Liver (tissue), 9 donors: ENCODE data around the gene APOBEC3H. TPM values are rescaled to one million over a fixed set of nuclear protein-coding genes. Genes with fewer than 3 reads are reported as not detected.

ENCODE experiments used
- DNase-seq: peaks from one replicate; pipeline ENCODE4 v3.0.0-alpha.2; 2017; ENCODE audit warnings: low spot score
- H3K27ac ChIP-seq, 2 donors: one replicate each; pipeline ENCODE4 v1.7.0; 2013; ENCODE audit warnings: inconsistent platforms in 2 of 2, low read length in 2 of 2, control low read depth in 1 of 2, low read depth in 1 of 2, mild to moderate bottlenecking in 1 of 2
- H3K27me3 ChIP-seq, 4 donors: one replicate each; pipeline versions ENCODE4 v1.6.1 to v1.7.0; 2013; ENCODE audit warnings: low read length in 3 of 4, inconsistent platforms in 1 of 4, mild to moderate bottlenecking in 1 of 4, moderate library complexity in 1 of 4; ENCODE audit not compliant: control insufficient read depth in 4 of 4, insufficient read depth in 4 of 4
- H3K36me3 ChIP-seq, 4 donors: one replicate each; pipeline versions ENCODE4 v1.6.1 to v1.7.0; 2013; ENCODE audit warnings: low read length in 3 of 4, mild to moderate bottlenecking in 3 of 4, low read depth in 1 of 4, moderate library complexity in 1 of 4; ENCODE audit not compliant: control insufficient read depth in 4 of 4, insufficient read depth in 3 of 4
- H3K4me1 ChIP-seq, 4 donors: one replicate each; pipeline versions ENCODE4 v1.6.1 to v1.7.0; 2013; ENCODE audit warnings: low read length in 3 of 4, mild to moderate bottlenecking in 3 of 4, moderate library complexity in 1 of 4; ENCODE audit not compliant: control insufficient read depth in 4 of 4, insufficient read depth in 4 of 4
- H3K4me3 ChIP-seq, 3 donors: one replicate each; pipeline versions ENCODE4 v1.6.1 to v1.7.0; 2013; ENCODE audit warnings: low read length in 3 of 3, control low read depth in 1 of 3, low read depth in 1 of 3, mild to moderate bottlenecking in 1 of 3
- H3K9ac ChIP-seq, 2 donors: one replicate each; pipeline ENCODE4 v1.7.0; 2013; ENCODE audit warnings: low read length in 2 of 2, mild to moderate bottlenecking in 2 of 2, moderate library complexity in 2 of 2, control low read depth in 1 of 2, low read depth in 1 of 2
- H3K9me3 ChIP-seq, 4 donors: one replicate each; pipeline versions ENCODE4 v1.6.1 to v1.7.0; 2013; ENCODE audit warnings: low read length in 3 of 4; ENCODE audit not compliant: control insufficient read depth in 4 of 4
- ATF3 ChIP-seq: IDR thresholded peaks from 2 replicates; pipeline ENCODE4 v1.6.1; 2016; ENCODE audit warnings: antibody characterized with exemption
- EGR1 ChIP-seq, 2 donors: IDR thresholded peaks; 2 replicates each; pipeline ENCODE4 v1.6.1; 2016 to 2018; ENCODE audit warnings: antibody characterized with exemption in 2 of 2, low read depth in 2 of 2
- FOXA1 ChIP-seq: IDR thresholded peaks from 2 replicates; pipeline ENCODE4 v1.6.1; 2016; ENCODE audit warnings: antibody characterized with exemption
- FOXA2 ChIP-seq: IDR thresholded peaks from 2 replicates; pipeline ENCODE4 v1.6.1; 2016; ENCODE audit warnings: antibody characterized with exemption
- GABPA ChIP-seq, 2 donors: IDR thresholded peaks in 1 of 2; conservative IDR thresholded peaks in 1 of 2; 2 replicates each; pipeline ENCODE4 v1.6.1; 2016; ENCODE audit warnings: antibody characterized with exemption in 2 of 2, mild to moderate bottlenecking in 1 of 2, moderate library complexity in 1 of 2
- HNF4A ChIP-seq, 2 donors: conservative IDR thresholded peaks; 2 replicates each; pipeline ENCODE4 v1.6.1; 2016; ENCODE audit warnings: antibody characterized with exemption in 2 of 2, mild to moderate bottlenecking in 2 of 2
- HNF4G ChIP-seq: IDR thresholded peaks from 2 replicates; pipeline ENCODE4 v1.6.1; 2016; ENCODE audit warnings: antibody characterized with exemption
- JUND ChIP-seq, 2 donors: IDR thresholded peaks; 2 replicates each; pipeline ENCODE4 v1.6.1; 2016; ENCODE audit warnings: antibody characterized with exemption in 2 of 2
- MAX ChIP-seq: IDR thresholded peaks from 2 replicates; pipeline ENCODE4 v1.6.1; 2016; ENCODE audit warnings: antibody characterized with exemption
- NR2F2 ChIP-seq: IDR thresholded peaks from 2 replicates; pipeline ENCODE4 v1.6.1; 2016; ENCODE audit warnings: antibody characterized with exemption
- RAD21 ChIP-seq, 2 donors: IDR thresholded peaks; 2 replicates each; pipeline ENCODE4 v1.6.1; 2016; ENCODE audit warnings: antibody characterized with exemption in 2 of 2, mild to moderate bottlenecking in 2 of 2
- RXRA ChIP-seq, 2 donors: IDR thresholded peaks; 2 replicates each; pipeline ENCODE4 v1.6.1; 2017 to 2018; ENCODE audit warnings: antibody characterized with exemption in 2 of 2, mild to moderate bottlenecking in 1 of 2
- SP1 ChIP-seq: IDR thresholded peaks from 2 replicates; pipeline ENCODE4 v1.6.1; 2018; ENCODE audit warnings: antibody characterized with exemption, mild to moderate bottlenecking
- TAF1 ChIP-seq: conservative IDR thresholded peaks from 2 replicates; pipeline ENCODE4 v1.6.1; 2016; ENCODE audit warnings: antibody characterized with exemption, mild to moderate bottlenecking
- YY1 ChIP-seq: IDR thresholded peaks from 2 replicates; pipeline ENCODE4 v1.6.1; 2016; ENCODE audit warnings: antibody characterized with exemption, mild to moderate bottlenecking
- WGBS: extraction: QIAGEN DNeasy Blood & Tissue Kit; methylation state at CpG from one replicate; pipeline ENCODE4 v1.1.7; 2013; 5-methylcytosine and 5-hydroxymethylcytosine counted together
- polyA plus RNA-seq, 2 donors: library from polyadenylated mRNA; stranded (reverse) in 1 of 2; unstranded in 1 of 2; fragments of 200-250 nt in 1 of 2; fragments of >200 nt in 1 of 2; fragmentation: Nextera tagmentation in 1 of 2; extraction: Ambion mirVana in 1 of 2; gene quantifications; one replicate each; pipeline versions ENCODE4 v1.2.1 to v1.2.3, GENCODE V29; 2013 to 2015
- total RNA-seq, 2 donors: library from RNA; depleted of rRNA; stranded (reverse); fragments of >200 nt; gene quantifications; one replicate each; pipeline ENCODE4 v1.2.3, GENCODE V29; 2014
- TF ChIP-seq, protein P1 (sequence below): IDR thresholded peaks from 2 replicates; pipeline ENCODE4 v1.6.1; 2016; ENCODE audit warnings: antibody characterized with exemption, mild to moderate bottlenecking
- TF ChIP-seq, protein P2 (sequence below): IDR thresholded peaks from 2 replicates; pipeline ENCODE4 v1.6.1; 2016; ENCODE audit warnings: antibody characterized with exemption
- TF ChIP-seq, protein P3 (sequence below): fragments of 150-350 bp; IDR thresholded peaks from 2 replicates; pipeline ENCODE4 v1.5.1; 2017; ENCODE audit warnings: improper control_type of control experiment, low read depth, low read length; ENCODE audit not compliant: missing input control
- donor health status: healthy.
- donor health status: healthy.
- donor health status: healthy.
- donor health status: healthy.
- donor health status: healthy.

APOBEC3H gene
- total and polyA plus RNA-seq, 4 donors: 0.25 TPM; not detected in 3

DNA sequence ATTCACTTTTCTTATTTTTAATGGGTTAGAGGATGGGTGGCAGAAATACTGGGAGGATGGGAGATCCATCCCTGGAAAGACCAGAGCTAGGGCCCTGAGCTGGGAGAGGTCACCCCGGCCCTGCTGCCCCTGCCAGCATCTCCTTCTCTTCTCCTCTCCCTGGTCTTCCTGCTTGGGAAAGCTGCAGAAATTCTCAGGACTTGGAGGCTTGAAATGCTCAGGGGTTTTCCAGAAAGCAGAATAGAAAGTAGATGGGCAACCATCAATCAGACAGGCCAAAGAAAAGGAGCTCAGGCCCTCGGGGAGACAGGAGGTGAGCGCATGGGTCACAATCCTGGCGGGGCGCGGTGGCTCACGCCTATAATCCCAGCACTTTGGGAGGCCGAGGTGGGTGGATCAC lies 1.5 kb downstream of the APOBEC3H start:
- H3K27ac ChIP-seq: no peak overlapping the region
- H3K9me3 ChIP-seq: no peaks in the 10 kb centered on the region
- WGBS: 81% methylated on average over 8 of the region's 8 CpGs
- H3K27me3 ChIP-seq: no peaks in the 10 kb centered on the region
- TF ChIP-seq RXRA (IDR thresholded peaks at IDR 0.05) (no peak), RAD21 (IDR thresholded peaks at IDR 0.05) (no peak), HNF4A (conservative IDR thresholded peaks at IDR 0.05) (no peak), JUND (IDR thresholded peaks at IDR 0.05) (no peak), FOXA1 (no peak), TAF1 (no peak), YY1 (no peak)
- TF ChIP-seq, protein P1, sequence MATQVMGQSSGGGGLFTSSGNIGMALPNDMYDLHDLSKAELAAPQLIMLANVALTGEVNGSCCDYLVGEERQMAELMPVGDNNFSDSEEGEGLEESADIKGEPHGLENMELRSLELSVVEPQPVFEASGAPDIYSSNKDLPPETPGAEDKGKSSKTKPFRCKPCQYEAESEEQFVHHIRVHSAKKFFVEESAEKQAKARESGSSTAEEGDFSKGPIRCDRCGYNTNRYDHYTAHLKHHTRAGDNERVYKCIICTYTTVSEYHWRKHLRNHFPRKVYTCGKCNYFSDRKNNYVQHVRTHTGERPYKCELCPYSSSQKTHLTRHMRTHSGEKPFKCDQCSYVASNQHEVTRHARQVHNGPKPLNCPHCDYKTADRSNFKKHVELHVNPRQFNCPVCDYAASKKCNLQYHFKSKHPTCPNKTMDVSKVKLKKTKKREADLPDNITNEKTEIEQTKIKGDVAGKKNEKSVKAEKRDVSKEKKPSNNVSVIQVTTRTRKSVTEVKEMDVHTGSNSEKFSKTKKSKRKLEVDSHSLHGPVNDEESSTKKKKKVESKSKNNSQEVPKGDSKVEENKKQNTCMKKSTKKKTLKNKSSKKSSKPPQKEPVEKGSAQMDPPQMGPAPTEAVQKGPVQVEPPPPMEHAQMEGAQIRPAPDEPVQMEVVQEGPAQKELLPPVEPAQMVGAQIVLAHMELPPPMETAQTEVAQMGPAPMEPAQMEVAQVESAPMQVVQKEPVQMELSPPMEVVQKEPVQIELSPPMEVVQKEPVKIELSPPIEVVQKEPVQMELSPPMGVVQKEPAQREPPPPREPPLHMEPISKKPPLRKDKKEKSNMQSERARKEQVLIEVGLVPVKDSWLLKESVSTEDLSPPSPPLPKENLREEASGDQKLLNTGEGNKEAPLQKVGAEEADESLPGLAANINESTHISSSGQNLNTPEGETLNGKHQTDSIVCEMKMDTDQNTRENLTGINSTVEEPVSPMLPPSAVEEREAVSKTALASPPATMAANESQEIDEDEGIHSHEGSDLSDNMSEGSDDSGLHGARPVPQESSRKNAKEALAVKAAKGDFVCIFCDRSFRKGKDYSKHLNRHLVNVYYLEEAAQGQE: no peak
- TF ChIP-seq, protein P2, sequence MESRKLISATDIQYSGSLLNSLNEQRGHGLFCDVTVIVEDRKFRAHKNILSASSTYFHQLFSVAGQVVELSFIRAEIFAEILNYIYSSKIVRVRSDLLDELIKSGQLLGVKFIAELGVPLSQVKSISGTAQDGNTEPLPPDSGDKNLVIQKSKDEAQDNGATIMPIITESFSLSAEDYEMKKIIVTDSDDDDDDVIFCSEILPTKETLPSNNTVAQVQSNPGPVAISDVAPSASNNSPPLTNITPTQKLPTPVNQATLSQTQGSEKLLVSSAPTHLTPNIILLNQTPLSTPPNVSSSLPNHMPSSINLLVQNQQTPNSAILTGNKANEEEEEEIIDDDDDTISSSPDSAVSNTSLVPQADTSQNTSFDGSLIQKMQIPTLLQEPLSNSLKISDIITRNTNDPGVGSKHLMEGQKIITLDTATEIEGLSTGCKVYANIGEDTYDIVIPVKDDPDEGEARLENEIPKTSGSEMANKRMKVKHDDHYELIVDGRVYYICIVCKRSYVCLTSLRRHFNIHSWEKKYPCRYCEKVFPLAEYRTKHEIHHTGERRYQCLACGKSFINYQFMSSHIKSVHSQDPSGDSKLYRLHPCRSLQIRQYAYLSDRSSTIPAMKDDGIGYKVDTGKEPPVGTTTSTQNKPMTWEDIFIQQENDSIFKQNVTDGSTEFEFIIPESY: no peak
- H3K9ac ChIP-seq: no peak overlapping the region
- H3K4me3 ChIP-seq: no peak overlapping the region
- peaks cover 0 to 2% (median 0%) of the 10 kb centered on the region in 4 donors for H3K4me1 ChIP-seq
- H3K36me3 ChIP-seq: no peaks in the 10 kb centered on the region
- no peak for DNase-seq

DNA sequence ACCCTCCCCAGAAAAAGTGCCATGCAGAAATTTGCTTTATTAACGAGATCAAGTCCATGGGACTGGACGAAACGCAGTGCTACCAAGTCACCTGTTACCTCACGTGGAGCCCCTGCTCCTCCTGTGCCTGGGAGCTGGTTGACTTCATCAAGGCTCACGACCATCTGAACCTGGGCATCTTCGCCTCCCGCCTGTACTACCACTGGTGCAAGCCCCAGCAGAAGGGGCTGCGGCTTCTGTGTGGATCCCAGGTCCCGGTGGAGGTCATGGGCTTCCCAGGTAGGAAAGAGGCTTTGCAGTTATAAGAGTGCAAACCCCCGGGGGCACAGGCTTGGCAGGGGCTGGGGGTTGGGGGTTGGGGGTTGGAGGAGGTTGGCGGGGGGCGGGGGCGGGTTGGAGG lies 4.2 kb downstream of the APOBEC3H start:
- peaks cover 0 to 2% (median 0%) of the 10 kb centered on the region in 4 donors for H3K4me1 ChIP-seq
- 59% methylated on average over 12 of the region's 13 CpGs for WGBS

More for the DNA sequence above, 4.2 kb downstream of the APOBEC3H start:
- no peak for TF ChIP-seq RXRA (IDR thresholded peaks at IDR 0.05)
- TF ChIP-seq, protein P2: no peak
- TF ChIP-seq JUND (IDR thresholded peaks at IDR 0.05): no peak
- TF ChIP-seq SP1: no peak
- no peak for TF ChIP-seq FOXA1
- no peak for TF ChIP-seq HNF4A (conservative IDR thresholded peaks at IDR 0.05)
- TF ChIP-seq FOXA2: no peak
- TF ChIP-seq, protein P1: no peak
- no peak for TF ChIP-seq EGR1 (IDR thresholded peaks at IDR 0.05; ENCODE audit: low read depth in 2 of 2)
- no peak for TF ChIP-seq RAD21 (IDR thresholded peaks at IDR 0.05)
- TF ChIP-seq, protein P3, sequence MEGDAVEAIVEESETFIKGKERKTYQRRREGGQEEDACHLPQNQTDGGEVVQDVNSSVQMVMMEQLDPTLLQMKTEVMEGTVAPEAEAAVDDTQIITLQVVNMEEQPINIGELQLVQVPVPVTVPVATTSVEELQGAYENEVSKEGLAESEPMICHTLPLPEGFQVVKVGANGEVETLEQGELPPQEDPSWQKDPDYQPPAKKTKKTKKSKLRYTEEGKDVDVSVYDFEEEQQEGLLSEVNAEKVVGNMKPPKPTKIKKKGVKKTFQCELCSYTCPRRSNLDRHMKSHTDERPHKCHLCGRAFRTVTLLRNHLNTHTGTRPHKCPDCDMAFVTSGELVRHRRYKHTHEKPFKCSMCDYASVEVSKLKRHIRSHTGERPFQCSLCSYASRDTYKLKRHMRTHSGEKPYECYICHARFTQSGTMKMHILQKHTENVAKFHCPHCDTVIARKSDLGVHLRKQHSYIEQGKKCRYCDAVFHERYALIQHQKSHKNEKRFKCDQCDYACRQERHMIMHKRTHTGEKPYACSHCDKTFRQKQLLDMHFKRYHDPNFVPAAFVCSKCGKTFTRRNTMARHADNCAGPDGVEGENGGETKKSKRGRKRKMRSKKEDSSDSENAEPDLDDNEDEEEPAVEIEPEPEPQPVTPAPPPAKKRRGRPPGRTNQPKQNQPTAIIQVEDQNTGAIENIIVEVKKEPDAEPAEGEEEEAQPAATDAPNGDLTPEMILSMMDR: no peak
- no peak for TF ChIP-seq TAF1
- no peak for TF ChIP-seq NR2F2
- no peak for TF ChIP-seq YY1
- TF ChIP-seq ATF3: no peak
- TF ChIP-seq MAX: no peak
- no peak for TF ChIP-seq HNF4G
- no peak for TF ChIP-seq GABPA (IDR thresholded peaks at IDR 0.05 in 1 of 2, conservative IDR thresholded peaks at IDR 0.05 in 1 of 2)
- Histone ChIP-seq H3K4me3 (no peak overlapping the region), H3K27ac (no peak overlapping the region), H3K36me3 (no peaks in the 10 kb centered on the region), H3K27me3 (no peaks in the 10 kb centered on the region), H3K9me3 (no peaks in the 10 kb centered on the region), H3K9ac (no peak overlapping the region)
- DNase-seq: no peak
